B cell (primary cell): ENCODE data around the gene HSPB7. TPM values are rescaled to one million over a fixed set of nuclear protein-coding genes. Genes with fewer than 3 reads are reported as not detected.

Experiments
- ATAC-seq: fragments of 200-7000 bp; cut with Tn5 transposase; one replicate; pipeline ENCODE4 v1.10.0; 2021; ENCODE audit warnings: low read depth, mild to moderate bottlenecking, moderate number of reproducible peaks, moderate library complexity
- CTCF ChIA-PET: fragments of 350-600 bp; sonication (Branson Sonifier 250); formaldehyde crosslinking; loops from one replicate; lab custom pipeline; 2021; ENCODE audit warnings: antibody characterized with exemption, inconsistent platforms; lab: Charles Lee
- POLR2A ChIA-PET: fragments of 350-600 bp; sonication (Branson Sonifier 250); formaldehyde crosslinking; loops from one replicate; lab custom pipeline; 2021; ENCODE audit warnings: antibody characterized with exemption; lab: Charles Lee
- DNase-seq: peaks from one replicate; pipeline ENCODE4 v3.0.0; 2013
- H2AFZ ChIP-seq: 2 replicates; pipeline ENCODE4 v1.6.1; 2012; ENCODE audit warnings: mild to moderate bottlenecking, low read depth, low read length; ENCODE audit not compliant: insufficient read depth, poor library complexity, severe bottlenecking
- H3K27ac ChIP-seq, 2 donors: 1 replicate in 1 of 2; 2 replicates in 1 of 2; pipeline ENCODE4 v1.5.1; 2012 to 2013; ENCODE audit warnings: low read length in 2 of 2, mild to moderate bottlenecking in 2 of 2, moderate library complexity in 1 of 2
- H3K27me3 ChIP-seq, 4 experiments: fragments of 200-600 bp in 1 of 4; sonication (generic) in 1 of 4; replicated peaks in 1 of 4; 1 replicate in 2 of 4; 2 replicates in 2 of 4; pipeline versions ENCODE4 v1.6.1 to v1.7.0; 2013 to 2016; ENCODE audit warnings: low read length in 3 of 4, mild to moderate bottlenecking in 2 of 4, mixed read lengths in 1 of 4, moderate library complexity in 1 of 4; ENCODE audit not compliant: insufficient read depth in 4 of 4, control insufficient read depth in 3 of 4; ENCODE audit errors: control extremely low read depth in 1 of 4
- H3K36me3 ChIP-seq, 2 experiments: replicated peaks in 1 of 2; 1 replicate in 1 of 2; 2 replicates in 1 of 2; pipeline versions ENCODE4 v1.6.1 to v1.7.1; 2013; ENCODE audit warnings: low read length in 1 of 2; ENCODE audit not compliant: insufficient read depth in 2 of 2, control insufficient read depth in 1 of 2; ENCODE audit errors: control extremely low read depth in 1 of 2, extremely low read depth in 1 of 2
- H3K4me1 ChIP-seq, 2 donors: fragments of 200-600 bp in 1 of 2; sonication (generic) in 1 of 2; 1 replicate in 1 of 2; 2 replicates in 1 of 2; pipeline versions ENCODE4 v1.5.1 to v1.6.1; 2013 to 2017; ENCODE audit warnings: low read length in 2 of 2; ENCODE audit not compliant: control insufficient read depth in 2 of 2, insufficient read depth in 2 of 2
- H3K4me2 ChIP-seq: replicated peaks from 2 replicates; pipeline ENCODE3; 2012; ENCODE audit warnings: mild to moderate bottlenecking, low read depth, low read length; ENCODE audit not compliant: poor library complexity, severe bottlenecking
- H3K4me3 ChIP-seq, 5 experiments: fragments of 200-600 bp in 1 of 5; sonication (generic) in 1 of 5; 1 replicate in 3 of 5; 2 replicates in 2 of 5; pipeline versions ENCODE4 v1.5.1 to v1.7.0; 2011 to 2016; ENCODE audit warnings: low read length in 4 of 5, mild to moderate bottlenecking in 4 of 5, low read depth in 2 of 5, control low read depth in 1 of 5, moderate library complexity in 1 of 5; ENCODE audit not compliant: insufficient read depth in 1 of 5; ENCODE audit errors: control extremely low read depth in 1 of 5, extremely low read depth in 1 of 5
- H3K79me2 ChIP-seq: fragments of 200-600 bp; sonication (generic); one replicate; pipeline ENCODE4 v1.6.0; 2016; ENCODE audit warnings: low read length; ENCODE audit not compliant: control insufficient read depth, insufficient read depth
- H3K9ac ChIP-seq: fragments of 200-600 bp; sonication (generic); 2 replicates; pipeline ENCODE4 v1.6.1; 2017; ENCODE audit warnings: mild to moderate bottlenecking, low read length, moderate library complexity
- H3K9me3 ChIP-seq, 3 donors: one replicate each; pipeline versions ENCODE4 v1.6.1 to v1.7.1; 2013; ENCODE audit warnings: low read length in 2 of 3; ENCODE audit not compliant: control insufficient read depth in 2 of 3, insufficient read depth in 1 of 3; ENCODE audit errors: control extremely low read depth in 1 of 3
- H4K20me1 ChIP-seq: 2 replicates; pipeline ENCODE4 v1.6.0; 2012; ENCODE audit warnings: mild to moderate bottlenecking, low read length; ENCODE audit not compliant: insufficient read depth, control insufficient read depth, poor library complexity, severe bottlenecking
- H3K27ac Mint-ChIP-seq: one replicate; pipeline ENCODE4 v1.8.0; 2021; ENCODE audit warnings: mixed read lengths
- H3K27me3 Mint-ChIP-seq: one replicate; pipeline ENCODE4 v1.8.0; 2021; ENCODE audit warnings: mixed read lengths
- H3K4me1 Mint-ChIP-seq: one replicate; pipeline ENCODE4 v1.8.0; 2021; ENCODE audit warnings: mixed read lengths
- H3K4me3 Mint-ChIP-seq: one replicate; pipeline ENCODE4 v1.8.0; 2021; ENCODE audit warnings: mixed read lengths
- H3K9me3 Mint-ChIP-seq: one replicate; pipeline ENCODE4 v1.8.0; 2022; ENCODE audit warnings: mixed read lengths; ENCODE audit not compliant: insufficient read depth
- CTCF ChIP-seq: fragments of 200-600 bp; IDR thresholded peaks from one replicate; pipeline ENCODE4 v1.8.0; 2022; ENCODE audit warnings: antibody characterized with exemption, mild to moderate bottlenecking
- EZH2 ChIP-seq: IDR thresholded peaks from 2 replicates; pipeline ENCODE4 v1.6.1; 2012; ENCODE audit warnings: borderline replicate concordance, low read depth, mild to moderate bottlenecking, moderate library complexity, low read length; ENCODE audit not compliant: insufficient read depth, poor library complexity, severe bottlenecking
- WGBS: methylation state at CpG from one replicate; pipeline ENCODE4 v1.1.5; 2013; ENCODE audit warnings: missing lambda C conversion rate; ENCODE audit not compliant: insufficient coverage; 5-methylcytosine and 5-hydroxymethylcytosine counted together
- intact Hi-C: fragments of 100-400 bp; cut with micrococcal nuclease; formaldehyde crosslinking; loops from one replicate; pipeline ENCODE4 v1.10.0; 2022
- polyA plus RNA-seq: library from polyadenylated mRNA; depleted of rRNA; stranded (reverse); fragments of >200 nt; gene quantifications from 2 replicates; pipeline ENCODE4 v1.2.3, GENCODE V29; 2012
- total RNA-seq, 2 donors: library from RNA; stranded (reverse); fragments of 120-200 nt in 1 of 2; gene quantifications; 1 replicate in 1 of 2; 2 replicates in 1 of 2; pipeline versions ENCODE4 v1.2.3 to v1.2.4, GENCODE V29; 2013 to 2022

Gene HSPB7
- total and polyA plus RNA-seq, 2 donors (not counting 1 experiment from before 2014, with no cell fraction given): not detected

DNA sequence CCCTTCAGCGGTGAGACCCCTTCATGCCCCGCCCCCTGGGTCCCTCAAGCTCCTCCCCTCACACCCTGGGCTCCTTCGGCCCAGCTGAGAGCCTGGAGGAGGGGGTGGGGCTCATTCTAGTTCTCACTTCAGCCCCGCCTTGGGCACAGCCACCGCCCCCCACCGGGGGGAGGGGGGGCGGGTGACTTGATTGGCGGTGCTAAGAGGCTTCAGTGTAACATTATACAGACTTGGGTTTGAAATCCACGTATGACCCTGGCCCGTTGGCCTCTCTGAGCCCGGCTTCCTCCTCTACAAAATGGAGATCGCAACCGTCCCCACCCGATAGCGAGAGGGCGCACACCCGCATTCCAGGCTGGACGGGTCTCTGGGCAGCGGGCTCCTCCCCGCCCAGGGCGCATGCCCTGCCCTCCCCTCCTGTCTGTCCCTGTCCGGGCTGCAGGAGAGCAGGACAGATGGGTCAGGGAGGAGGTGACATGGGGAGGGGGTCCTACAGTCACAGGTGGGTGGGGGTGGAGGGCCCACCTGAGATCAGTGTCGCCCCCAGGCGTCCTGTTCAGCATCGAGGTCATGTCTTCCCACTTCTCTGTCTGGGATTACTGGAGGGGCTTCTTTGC is 30.8 kb upstream of the HSPB7 start:
- Histone ChIP-seq H2AFZ (peak overlapping the region; percentile 72), H4K20me1 (no peaks in the 10 kb centered on the region), H3K9me3 (no peaks in the 10 kb centered on the region), H3K79me2 (no peaks in the 10 kb centered on the region), H3K4me1 (peaks cover 7 to 8% of the 10 kb centered on the region in 2 donors), H3K4me2 (peak overlapping the region; percentile 79), H3K27ac (no peak overlapping the region), H3K27me3 (peaks cover 0 to 12% (median 0%) of the 10 kb centered on the region in 4 experiments), H3K9ac (peak overlapping the region; percentile 52), H3K36me3 (no peaks in the 10 kb centered on the region), H3K4me3 (peak overlapping the region in 4 of 5 experiments; percentile 13 to 56 (median 40))
- POLR2A ChIA-PET: no interaction called here
- H3K27ac Mint-ChIP-seq: no peak overlapping the region
- ATAC-seq (peak; percentile 84), DNase-seq (peak; percentile 62)
- H3K4me3 Mint-ChIP-seq: peak overlapping the region; percentile 57
- intact Hi-C loops: no loop called here
- peaks cover 10% of the 10 kb centered on the region for H3K27me3 Mint-ChIP-seq
- WGBS: 4% methylated on average over 12 of the region's 25 CpGs
- TF ChIP-seq CTCF: no peak
- TF ChIP-seq EZH2: no peak
- peaks cover 7% of the 10 kb centered on the region for H3K4me1 Mint-ChIP-seq
- CTCF ChIA-PET: no interaction called here
- no peaks in the 10 kb centered on the region for H3K9me3 Mint-ChIP-seq

GRCh38 chr1:16047791-16048475 is 30.1 kb upstream of the HSPB7 start:
- POLR2A ChIA-PET: interaction anchor here (1.0 kb wide), 1 partner anchor 204 kb away, joined by 5 read pairs; no protein-coding TSS in a partner anchor
- peak overlapping the region; percentile 79 for H3K4me2 ChIP-seq

More at GRCh38 chr1:16047791-16048475, 30.1 kb upstream of the HSPB7 start:
- Histone ChIP-seq H4K20me1 (no peaks in the 10 kb centered on the region), H3K9ac (peak overlapping the region; percentile 52), H3K9me3 (no peaks in the 10 kb centered on the region), H2AFZ (no peak overlapping the region), H3K4me3 (no peak overlapping the region), H3K27ac (no peak overlapping the region), H3K27me3 (peaks cover 0 to 12% (median 0%) of the 10 kb centered on the region in 4 experiments), H3K79me2 (no peaks in the 10 kb centered on the region), H3K4me1 (peaks cover 7 to 8% of the 10 kb centered on the region in 2 donors), H3K36me3 (no peaks in the 10 kb centered on the region)
- no peak overlapping the region for H3K27ac Mint-ChIP-seq
- intact Hi-C loops: no loop called here
- WGBS: 92% methylated on average over 7 of the region's 19 CpGs
- no peak for ATAC-seq
- CTCF ChIA-PET: no interaction called here
- no peak for DNase-seq
- TF ChIP-seq CTCF (no peak), EZH2 (no peak)
- peaks cover 7% of the 10 kb centered on the region for H3K4me1 Mint-ChIP-seq
- H3K4me3 Mint-ChIP-seq: peak overlapping the region; percentile 33
- peaks cover 10% of the 10 kb centered on the region for H3K27me3 Mint-ChIP-seq
- no peaks in the 10 kb centered on the region for H3K9me3 Mint-ChIP-seq
